T-helper 2 cell treated with Interferon-gamma antibody and Interleukin-4, amounts not matched to agents 5 μg/mL and 100 μg/mL, for 36 hours (primary cell): ENCODE measurements around the gene FCSK.
"Not testable (repeated sequence)": the region's sequence is repeated elsewhere in the genome, so short reads cannot be mapped to it uniquely, and the experiment has no call there.

Experiments
- DNase-seq: peaks from one replicate; pipeline ENCODE4 v3.0.0; 2021; ENCODE audit warnings: low spot score
- H3K27ac Mint-ChIP-seq: one replicate; pipeline ENCODE4 v1.8.0; 2021; ENCODE audit warnings: mild to moderate bottlenecking, mixed read lengths
- H3K27me3 Mint-ChIP-seq: one replicate; pipeline ENCODE4 v1.8.0; 2021; ENCODE audit warnings: low read depth, mixed read lengths
- H3K36me3 Mint-ChIP-seq: one replicate; pipeline ENCODE4 v1.8.0; 2021; ENCODE audit warnings: low read depth, mixed read lengths
- H3K4me1 Mint-ChIP-seq: one replicate; pipeline ENCODE4 v1.8.0; 2021; ENCODE audit warnings: low read depth, mixed read lengths
- H3K4me3 Mint-ChIP-seq: one replicate; pipeline ENCODE4 v1.8.0; 2022; ENCODE audit warnings: mild to moderate bottlenecking, moderate library complexity, mixed read lengths
- H3K9me3 Mint-ChIP-seq: one replicate; pipeline ENCODE4 v1.8.0; 2021; ENCODE audit warnings: mixed read lengths

Gene FCSK

DNA sequence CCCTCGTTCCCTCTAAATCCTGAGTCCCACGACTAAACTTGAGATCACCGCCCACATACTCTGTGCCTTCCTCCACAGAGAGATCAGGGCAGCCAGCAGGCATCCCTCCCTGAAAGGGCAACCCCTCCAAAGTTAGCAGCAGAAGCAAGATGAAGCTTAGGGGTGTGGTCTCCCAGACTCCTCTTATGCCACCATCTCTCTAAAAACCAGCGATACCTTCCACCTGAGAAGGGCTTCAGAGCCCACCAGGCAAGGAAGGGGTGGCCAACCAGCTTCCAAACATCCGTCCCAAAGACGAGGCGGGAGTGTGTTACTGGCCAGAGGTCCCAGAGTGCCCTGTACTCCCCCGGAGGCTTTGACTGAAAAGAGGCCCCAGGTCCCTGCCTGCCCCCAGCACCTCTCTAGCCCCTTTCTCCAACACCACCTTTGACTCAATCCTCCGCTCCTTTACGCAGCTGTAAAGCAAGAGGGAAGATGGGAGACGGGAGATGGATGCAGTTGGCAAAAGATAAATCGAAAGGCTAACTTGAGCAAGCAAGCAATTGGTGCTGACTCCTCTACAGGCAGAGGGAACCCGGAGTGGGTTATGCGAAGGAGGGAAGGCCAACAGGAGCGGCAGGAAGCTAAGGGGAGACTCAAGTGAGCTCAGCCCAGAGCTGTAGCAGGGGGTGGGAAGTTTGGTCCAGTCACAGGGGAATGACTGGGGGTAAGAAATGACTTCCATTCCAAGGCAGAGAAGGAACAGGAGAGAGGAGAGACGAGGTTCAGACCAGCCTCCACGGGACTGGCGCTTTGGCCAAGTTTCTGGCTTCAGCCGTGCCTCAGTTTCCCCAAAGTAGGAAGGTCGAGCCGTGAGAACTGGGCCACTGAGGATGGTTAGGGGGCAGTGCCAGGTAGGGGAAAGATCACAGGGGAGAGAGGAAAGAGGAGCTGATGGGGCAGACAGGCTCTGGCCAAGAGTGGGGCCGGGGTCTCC, 16.5 kb upstream of the FCSK start:
- H3K36me3 Mint-ChIP-seq = peaks cover 11% of the 10 kb centered on the region
- no peaks in the 10 kb centered on the region for H3K27me3 Mint-ChIP-seq
- peaks cover 25% of the 10 kb centered on the region for H3K4me1 Mint-ChIP-seq
- peak overlapping the region; percentile 95 for H3K4me3 Mint-ChIP-seq
- H3K27ac Mint-ChIP-seq = peak overlapping the region; percentile 92
- DNase-seq = no peak
- no peaks in the 10 kb centered on the region for H3K9me3 Mint-ChIP-seq

- no peak for DNase-seq
- H3K4me3 Mint-ChIP-seq = peak overlapping the region; percentile 95
- H3K4me1 Mint-ChIP-seq = peaks cover 22% of the 10 kb centered on the region
- peaks cover 11% of the 10 kb centered on the region for H3K36me3 Mint-ChIP-seq
- H3K9me3 Mint-ChIP-seq = no peaks in the 10 kb centered on the region
- peak overlapping the region; percentile 92 for H3K27ac Mint-ChIP-seq
- no peaks in the 10 kb centered on the region for H3K27me3 Mint-ChIP-seq
Measured at GRCh38 chr16:70438585-70438968, 15.8 kb upstream of the FCSK start.

DNA sequence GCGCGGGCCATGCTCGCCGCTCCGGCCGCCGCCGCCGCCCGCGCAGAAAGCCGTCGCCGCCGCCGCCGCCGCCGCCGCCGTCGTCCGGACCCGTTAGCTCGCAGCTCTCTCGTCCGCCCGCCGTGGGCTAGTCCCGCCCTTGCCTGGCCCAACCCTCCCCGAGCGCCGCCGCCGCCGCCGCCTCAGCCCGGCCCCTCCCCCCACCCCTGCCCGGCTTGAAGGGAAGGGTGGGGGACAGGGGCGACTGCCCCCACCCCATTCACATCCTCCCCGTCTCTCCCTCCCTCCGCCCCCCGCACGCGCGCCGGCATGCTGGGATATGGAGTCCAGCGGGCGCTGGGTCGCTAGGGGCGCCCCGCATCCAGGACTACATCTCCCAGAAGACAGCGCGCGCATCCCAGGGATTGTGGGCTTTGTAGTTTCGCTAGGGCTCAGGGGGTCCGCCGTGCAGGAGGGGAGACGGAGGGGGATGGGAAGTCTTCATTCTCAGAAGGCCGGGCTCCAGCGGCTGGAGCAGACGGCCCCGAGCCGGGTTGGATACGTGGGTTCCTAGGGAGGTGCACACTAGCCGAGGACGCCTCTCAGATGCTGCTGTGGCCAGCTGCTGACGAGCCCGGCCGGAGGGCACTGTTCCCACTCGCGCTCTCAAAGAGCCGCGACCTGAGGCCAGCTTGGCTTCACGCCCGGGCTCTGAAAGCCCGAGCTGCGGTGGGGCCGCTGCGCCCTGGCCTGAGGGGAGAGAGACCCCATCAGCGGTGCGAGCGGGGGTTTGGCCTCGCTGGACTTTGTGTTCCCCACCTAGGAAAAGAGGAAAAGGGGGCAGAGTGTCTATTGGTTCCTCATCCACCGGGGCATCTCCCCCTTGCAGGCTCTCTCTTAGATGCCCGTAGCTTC, 15.2 kb upstream of the FCSK start, which contains the start of gene ST3GAL2:
Gene ST3GAL2, minus strand, starts transcription at position 132 of the 894 bp plus-strand sequence. CDS start 40,570 bp downstream, outside the sequence.
- Mint-ChIP-seq H3K36me3 (peaks cover 8% of the 10 kb centered on the region), H3K4me3 (peak within 1 kb of the TSS; percentile 97), H3K4me1 (peaks cover 22% of the 10 kb centered on the region), H3K27me3 (no peaks in the 10 kb centered on the region), H3K9me3 (no peaks in the 10 kb centered on the region), H3K27ac (peak within 1 kb of the TSS; percentile 93)
- DNase-seq = peak; percentile 92

- Mint-ChIP-seq H3K36me3 (peaks cover 8% of the 10 kb centered on the region), H3K27me3 (peaks cover 2% of the 10 kb centered on the region), H3K9me3 (no peaks in the 10 kb centered on the region), H3K4me1 (peaks cover 25% of the 10 kb centered on the region), H3K27ac (no peak overlapping the region), H3K4me3 (peak overlapping the region; percentile 97)
- no peak for DNase-seq
Measured at GRCh38 chr16:70440009-70440692, 14.2 kb upstream of the FCSK start.

DNA sequence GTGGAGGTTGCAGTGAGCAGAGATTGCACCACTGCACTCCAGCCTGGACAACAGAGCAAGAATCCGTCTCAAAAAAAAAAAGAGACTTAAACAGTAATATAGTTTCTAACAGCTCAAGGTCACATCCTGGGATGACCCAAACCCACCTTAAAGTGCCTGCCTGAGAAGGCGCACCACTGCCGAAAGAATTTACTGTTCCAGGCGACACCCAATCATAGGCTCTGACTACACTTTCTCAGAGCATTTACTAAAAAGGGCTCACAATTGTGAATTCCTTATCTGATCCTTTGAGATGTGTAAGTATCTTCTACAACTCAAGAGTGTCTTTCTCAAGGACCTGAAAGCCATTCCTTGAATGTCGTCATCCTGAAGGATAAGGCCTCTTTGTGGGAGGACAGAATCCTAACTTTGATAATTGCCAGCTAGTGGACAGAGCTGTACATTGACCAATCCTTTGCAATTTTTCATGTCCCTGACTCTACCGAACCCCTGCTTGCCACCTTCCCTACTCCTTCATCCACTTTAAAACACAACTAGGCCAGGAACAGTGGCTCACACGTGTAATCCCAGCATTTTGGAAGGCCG, 12.9 kb upstream of the FCSK start:
- peaks cover 8% of the 10 kb centered on the region for H3K36me3 Mint-ChIP-seq
- H3K9me3 Mint-ChIP-seq = no peaks in the 10 kb centered on the region
- peaks cover 2% of the 10 kb centered on the region for H3K27me3 Mint-ChIP-seq
- H3K4me1 Mint-ChIP-seq = peaks cover 23% of the 10 kb centered on the region
- no peak overlapping the region for H3K27ac Mint-ChIP-seq
- H3K4me3 Mint-ChIP-seq = no peak overlapping the region
- no peak for DNase-seq

DNA sequence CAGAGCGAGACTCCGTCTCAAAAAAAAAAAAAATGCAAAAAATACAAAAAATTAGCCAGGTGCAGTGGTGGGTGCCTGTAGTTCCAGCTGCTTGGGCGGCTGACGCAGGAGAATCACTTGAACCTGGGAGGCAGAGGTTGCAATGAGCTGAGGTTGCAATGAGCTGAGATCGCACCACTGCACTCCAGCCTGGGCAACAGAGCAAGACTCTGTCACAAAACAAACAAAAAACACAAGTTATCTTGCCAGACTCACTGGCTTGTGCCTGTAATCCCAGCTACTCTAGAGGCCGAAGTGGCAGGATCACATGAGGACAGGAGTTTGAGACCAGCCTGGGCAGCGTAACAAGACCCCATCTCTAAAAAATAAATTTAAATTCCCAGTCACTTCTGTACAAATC, 12.1 kb upstream of the FCSK start:
- Mint-ChIP-seq H3K36me3 (peaks cover 7% of the 10 kb centered on the region), H3K4me3 (no peak overlapping the region), H3K9me3 (no peaks in the 10 kb centered on the region), H3K27ac (no peak overlapping the region), H3K27me3 (peaks cover 2% of the 10 kb centered on the region), H3K4me1 (peaks cover 16% of the 10 kb centered on the region)
- no peak for DNase-seq

DNA sequence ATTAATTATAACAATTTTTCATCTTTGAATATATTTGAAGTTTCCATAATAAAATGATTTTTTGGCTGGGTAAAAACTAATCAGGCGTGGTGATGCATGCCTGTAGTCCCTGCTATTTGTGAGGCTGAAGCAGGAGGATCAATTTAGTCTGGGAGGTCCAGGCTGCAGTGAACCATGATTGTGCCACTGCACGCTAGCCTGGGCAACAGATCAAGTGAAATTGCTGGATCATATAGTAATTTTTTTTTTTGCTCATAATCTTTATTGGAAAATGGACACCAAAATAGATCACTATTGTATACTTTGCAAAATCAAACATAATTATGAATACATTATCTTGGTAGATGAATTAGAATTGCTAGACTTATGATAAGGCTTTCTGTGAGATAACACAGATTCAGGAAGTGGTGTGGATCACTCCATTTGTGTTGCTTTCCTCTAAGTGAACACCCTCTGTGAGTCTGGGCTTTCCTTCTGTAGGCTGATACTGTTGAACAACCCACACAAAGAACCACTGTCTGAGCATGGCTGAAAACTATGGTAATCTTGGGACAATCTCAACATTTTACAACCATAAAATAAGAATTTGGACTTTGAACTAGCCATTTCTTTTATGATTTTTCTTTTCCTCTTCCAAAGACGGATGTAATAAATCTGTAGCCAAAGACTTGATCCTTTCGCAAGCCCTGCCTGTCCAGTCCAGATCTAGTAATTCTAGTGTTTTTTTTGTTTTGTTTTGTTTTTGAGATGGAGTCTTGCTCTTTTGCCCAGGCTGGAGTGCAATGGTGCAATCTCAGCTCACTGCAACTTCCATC, 9.9 kb upstream of the FCSK start:
- Mint-ChIP-seq H3K4me1 (peaks cover 4% of the 10 kb centered on the region), H3K9me3 (no peaks in the 10 kb centered on the region), H3K36me3 (no peaks in the 10 kb centered on the region), H3K27me3 (peaks cover 2% of the 10 kb centered on the region), H3K4me3 (no peak overlapping the region), H3K27ac (no peak overlapping the region)
- no peak for DNase-seq

DNA sequence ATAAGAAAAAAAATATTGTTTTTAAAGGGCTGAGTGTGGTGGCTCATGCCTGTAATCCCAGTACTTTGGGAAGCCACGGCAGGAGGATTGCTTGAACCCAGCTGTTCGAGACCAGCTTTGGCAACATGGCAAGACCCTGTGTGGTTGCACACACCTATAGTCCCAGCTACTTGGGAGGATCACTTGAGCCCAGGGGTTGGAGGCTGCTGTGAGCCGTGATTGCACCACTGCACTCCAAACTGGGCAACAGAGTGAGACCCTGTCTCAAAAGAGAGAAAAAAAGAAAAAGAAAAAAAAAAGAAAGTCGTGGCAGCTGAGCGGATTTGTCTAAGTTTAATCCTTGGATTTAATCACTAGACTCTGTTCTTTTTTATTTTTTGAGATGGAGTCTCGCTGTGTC, 6.3 kb upstream of the FCSK start:
- H3K9me3 Mint-ChIP-seq = no peaks in the 10 kb centered on the region
- H3K4me1 Mint-ChIP-seq = peaks cover 7% of the 10 kb centered on the region
- H3K36me3 Mint-ChIP-seq = no peaks in the 10 kb centered on the region
- H3K27ac Mint-ChIP-seq = no peak overlapping the region
- no peak overlapping the region for H3K4me3 Mint-ChIP-seq
- H3K27me3 Mint-ChIP-seq = peaks cover 2% of the 10 kb centered on the region
- DNase-seq = no peak

GRCh38 chr16:70450142-70451003, 4.0 kb upstream of the FCSK start:
- not testable (repeated sequence) for H3K27me3 Mint-ChIP-seq, DNase-seq, H3K4me3 Mint-ChIP-seq, H3K36me3 Mint-ChIP-seq, H3K9me3 Mint-ChIP-seq
- Mint-ChIP-seq H3K27ac (peak overlapping the region; percentile 11), H3K4me1 (peaks cover 13% of the 10 kb centered on the region)

GRCh38 chr16:70451004-70451340, 3.4 kb upstream of the FCSK start:
- H3K4me3 Mint-ChIP-seq, H3K36me3 Mint-ChIP-seq, H3K9me3 Mint-ChIP-seq, DNase-seq, H3K27me3 Mint-ChIP-seq, H3K27ac Mint-ChIP-seq: not testable (repeated sequence)
- peaks cover 13% of the 10 kb centered on the region for H3K4me1 Mint-ChIP-seq

- no peaks in the 10 kb centered on the region for H3K9me3 Mint-ChIP-seq
- DNase-seq = no peak
- peak overlapping the region; percentile 74 for H3K27ac Mint-ChIP-seq
- H3K4me3 Mint-ChIP-seq = peak overlapping the region; percentile 91
- H3K4me1 Mint-ChIP-seq = peaks cover 17% of the 10 kb centered on the region
- no peaks in the 10 kb centered on the region for H3K36me3 Mint-ChIP-seq
- no peaks in the 10 kb centered on the region for H3K27me3 Mint-ChIP-seq
Measured at GRCh38 chr16:70453117-70453891, 1.1 kb upstream of the FCSK start.

DNA sequence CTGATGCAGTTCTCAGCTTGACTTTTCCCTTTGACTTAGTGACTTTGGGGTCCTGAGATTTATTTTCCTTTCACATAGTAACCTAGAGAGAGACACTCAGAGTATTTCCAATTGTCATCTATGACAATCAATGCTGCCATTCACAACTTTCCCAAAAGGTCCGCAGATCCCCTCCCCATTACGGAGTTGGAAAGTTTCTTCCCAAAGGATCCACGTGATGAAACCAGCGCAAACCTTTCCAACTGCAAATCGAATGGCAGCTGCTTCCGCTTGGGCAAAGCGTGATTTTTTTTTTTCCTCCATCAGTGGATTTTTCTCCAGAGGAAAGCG, 538 bp upstream of the FCSK start:
- Mint-ChIP-seq H3K27me3 (no peaks in the 10 kb centered on the region), H3K27ac (peak overlapping the region; percentile 74), H3K36me3 (no peaks in the 10 kb centered on the region), H3K4me3 (peak overlapping the region; percentile 91), H3K9me3 (no peaks in the 10 kb centered on the region), H3K4me1 (peaks cover 17% of the 10 kb centered on the region)
- no peak for DNase-seq
